AG20443 (cell line): ENCODE measurements around the gene RPL36A.

ENCODE experiments used
- DNase-seq: peaks from one replicate; pipeline ENCODE4 v3.0.0; 2012; ENCODE audit warnings: low spot score, mixed read lengths

Gene RPL36A

GRCh38 chrX:101393530-101394305 is 2.9 kb downstream of the RPL36A start:
- no peak for DNase-seq

- DNase-seq: no peak
Observed at GRCh38 chrX:101394372-101394771, 3.6 kb downstream of the RPL36A start.

- DNase-seq: no peak
Observed at GRCh38 chrX:101395789-101396188, 5.0 kb downstream of the RPL36A start.

GRCh38 chrX:101397779-101398178 is 7.0 kb downstream of the RPL36A start:
- DNase-seq: no peak

- DNase-seq: no peak
Observed at GRCh38 chrX:101398694-101399093, 7.9 kb downstream of the RPL36A start.

GRCh38 chrX:101399825-101400224 is 9.0 kb downstream of the RPL36A start:
- no peak for DNase-seq

GRCh38 chrX:101407167-101407747 is 16.4 kb downstream of the RPL36A start:
- no peak for DNase-seq

GRCh38 chrX:101407748-101408531 is 17.1 kb downstream of the RPL36A start, which contains the start of the genes GLA and HNRNPH2:
GLA (minus strand) TSS chrX:101407925; CDS start chrX:101407903, 22 bp downstream.
HNRNPH2 (plus strand) TSS chrX:101408222; CDS start chrX:101411989, 3,767 bp downstream.
- DNase-seq: peak; percentile 85

GRCh38 chrX:101408532-101408841 is 17.7 kb downstream of the RPL36A start:
- DNase-seq: no peak

GRCh38 chrX:101409043-101409442 is 18.2 kb downstream of the RPL36A start:
- no peak for DNase-seq

- no peak for DNase-seq
Observed at GRCh38 chrX:101410461-101410860, 19.6 kb downstream of the RPL36A start.

- DNase-seq: no peak
Observed at GRCh38 chrX:101411984-101412383, 21.2 kb downstream of the RPL36A start.

- DNase-seq: peak; percentile 43
Observed at GRCh38 chrX:101415180-101416145, 24.7 kb downstream of the RPL36A start.

GRCh38 chrX:101416691-101417090 is 25.9 kb downstream of the RPL36A start:
- DNase-seq: no peak

GRCh38 chrX:101417190-101417589 is 26.4 kb downstream of the RPL36A start:
- no peak for DNase-seq

- DNase-seq: peak; percentile 48
Observed at GRCh38 chrX:101417981-101418841, 27.4 kb downstream of the RPL36A start.

- DNase-seq: no peak
Observed at GRCh38 chrX:101419489-101419888, 28.7 kb downstream of the RPL36A start.

GRCh38 chrX:101427954-101428353 is 37.1 kb downstream of the RPL36A start:
- no peak for DNase-seq

GRCh38 chrX:101429934-101430333 is 39.1 kb downstream of the RPL36A start:
- DNase-seq: peak; percentile 13

- DNase-seq: peak; percentile 22
Observed at GRCh38 chrX:101430457-101431078, 39.8 kb downstream of the RPL36A start.
